Measurements from ENCODE around the gene SH3TC1.

The SH3TC1 gene

DNA sequence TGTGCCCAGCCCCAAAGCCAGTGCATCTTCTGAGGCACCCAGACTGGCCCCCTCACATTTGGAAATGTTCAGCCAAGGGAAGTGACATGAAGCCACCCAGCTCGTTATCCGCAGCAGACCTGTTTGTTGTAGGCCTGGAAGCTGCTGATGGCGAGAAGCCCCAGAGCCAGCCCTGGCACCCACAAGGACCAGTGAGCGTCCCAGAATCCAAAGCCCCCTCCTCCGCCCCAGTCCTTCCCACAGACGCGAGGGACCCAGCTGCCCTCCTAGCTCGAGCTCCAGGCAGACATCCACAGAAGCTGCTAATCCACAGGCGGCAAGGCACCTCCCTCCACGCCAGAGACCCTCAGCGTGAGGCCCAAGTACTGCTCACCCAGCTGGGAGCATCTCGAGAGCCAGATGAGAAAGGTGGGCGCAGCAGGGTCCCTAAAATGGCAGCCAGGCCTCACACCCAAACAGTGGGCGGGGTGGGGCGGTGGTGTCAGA, 47.9 kb upstream of the SH3TC1 start:
- Histone ChIP-seq H3K9me2 (replicated peaks; ENCODE audit: insufficient read depth, low read length) (no peaks in the 10 kb centered on the region), H3K4me2 (ENCODE audit: low read depth, low read length, poor library complexity, severe bottlenecking) (no peak overlapping the region), H3K36me3 (ENCODE audit: low read length) (no peaks in the 10 kb centered on the region), H3K79me2 (ENCODE audit: insufficient read depth, low read length) (no peaks in the 10 kb centered on the region), H3K9me3 (ENCODE audit: insufficient read depth, low read length) (no peaks in the 10 kb centered on the region), H3K9ac (ENCODE audit: low read length) (no peak overlapping the region), H3K4me3 (ENCODE audit: insufficient read depth, low read length, poor library complexity, severe bottlenecking) (no peak overlapping the region), H3K27me3 (ENCODE audit: low read length) (no peaks in the 10 kb centered on the region), H2AFZ (ENCODE audit: low read depth, low read length, severe bottlenecking) (no peak overlapping the region), H3F3A (ENCODE audit: insufficient read depth) (no peaks in the 10 kb centered on the region), H3K27ac (ENCODE audit: low read depth, low read length) (no peak overlapping the region), H4K20me1 (ENCODE audit: low read depth, low read length) (no peaks in the 10 kb centered on the region)
- TF ChIP-seq EZH2phosphoT487 (conservative IDR thresholded peaks at IDR 0.05; ENCODE audit: low read length) = no peak
- TF ChIP-seq, protein P1, sequence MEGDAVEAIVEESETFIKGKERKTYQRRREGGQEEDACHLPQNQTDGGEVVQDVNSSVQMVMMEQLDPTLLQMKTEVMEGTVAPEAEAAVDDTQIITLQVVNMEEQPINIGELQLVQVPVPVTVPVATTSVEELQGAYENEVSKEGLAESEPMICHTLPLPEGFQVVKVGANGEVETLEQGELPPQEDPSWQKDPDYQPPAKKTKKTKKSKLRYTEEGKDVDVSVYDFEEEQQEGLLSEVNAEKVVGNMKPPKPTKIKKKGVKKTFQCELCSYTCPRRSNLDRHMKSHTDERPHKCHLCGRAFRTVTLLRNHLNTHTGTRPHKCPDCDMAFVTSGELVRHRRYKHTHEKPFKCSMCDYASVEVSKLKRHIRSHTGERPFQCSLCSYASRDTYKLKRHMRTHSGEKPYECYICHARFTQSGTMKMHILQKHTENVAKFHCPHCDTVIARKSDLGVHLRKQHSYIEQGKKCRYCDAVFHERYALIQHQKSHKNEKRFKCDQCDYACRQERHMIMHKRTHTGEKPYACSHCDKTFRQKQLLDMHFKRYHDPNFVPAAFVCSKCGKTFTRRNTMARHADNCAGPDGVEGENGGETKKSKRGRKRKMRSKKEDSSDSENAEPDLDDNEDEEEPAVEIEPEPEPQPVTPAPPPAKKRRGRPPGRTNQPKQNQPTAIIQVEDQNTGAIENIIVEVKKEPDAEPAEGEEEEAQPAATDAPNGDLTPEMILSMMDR (IDR thresholded peaks at IDR 0.05; ENCODE audit: insufficient read depth, low read length, poor library complexity, severe bottlenecking) = no peak

DNA sequence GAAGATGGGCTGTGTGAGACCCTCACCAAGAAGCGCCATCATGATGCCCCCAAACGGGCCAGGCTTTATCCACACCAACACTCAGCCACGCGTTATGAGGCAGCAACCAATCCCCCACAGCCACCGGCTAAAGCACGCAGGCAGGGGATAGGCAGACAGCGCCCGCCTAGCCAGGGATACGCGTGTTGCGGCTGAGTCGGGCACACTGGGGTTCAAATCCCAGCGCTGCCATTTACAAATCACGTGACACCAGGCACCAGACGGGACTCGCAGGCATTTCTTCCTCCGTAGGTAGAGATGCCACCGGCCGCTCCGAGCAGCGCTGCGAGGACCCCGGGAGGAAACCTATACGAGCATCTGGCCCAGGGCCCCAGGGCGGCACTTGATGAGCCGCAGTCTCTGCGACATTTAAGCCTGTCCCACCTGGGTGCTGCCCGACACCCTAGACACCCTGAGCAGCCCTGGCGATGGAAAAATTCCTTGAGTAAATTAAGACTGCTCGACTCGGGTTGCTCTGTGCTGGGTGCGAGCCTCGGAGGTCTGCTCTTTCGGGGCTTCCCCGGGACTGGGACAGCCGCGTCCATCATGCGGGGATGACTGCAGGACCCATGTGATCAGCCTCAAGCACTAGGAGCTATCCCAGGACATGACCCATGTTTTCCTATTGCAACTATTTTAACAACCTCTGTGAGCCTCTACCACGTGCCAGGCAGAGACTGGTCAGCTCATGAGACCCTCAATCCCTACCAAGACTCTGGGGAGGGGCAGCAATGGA, 46.8 kb upstream of the SH3TC1 start:
- H3K9ac ChIP-seq (ENCODE audit: low read length) = no peak overlapping the region
- no peak overlapping the region for H2AFZ ChIP-seq (ENCODE audit: low read depth, low read length, severe bottlenecking)
- H3K4me2 ChIP-seq (ENCODE audit: low read depth, low read length, poor library complexity, severe bottlenecking) = no peak overlapping the region
- no peaks in the 10 kb centered on the region for H3K79me2 ChIP-seq (ENCODE audit: insufficient read depth, low read length)
- H3K9me3 ChIP-seq (ENCODE audit: insufficient read depth, low read length) = no peaks in the 10 kb centered on the region
- no peaks in the 10 kb centered on the region for H4K20me1 ChIP-seq (ENCODE audit: low read depth, low read length)
- no peak overlapping the region for H3K4me3 ChIP-seq (ENCODE audit: insufficient read depth, low read length, poor library complexity, severe bottlenecking)
- H3F3A ChIP-seq (ENCODE audit: insufficient read depth) = no peaks in the 10 kb centered on the region
- no peaks in the 10 kb centered on the region for H3K9me2 ChIP-seq (replicated peaks; ENCODE audit: insufficient read depth, low read length)
- TF ChIP-seq EZH2phosphoT487 (conservative IDR thresholded peaks at IDR 0.05; ENCODE audit: low read length) = no peak
- TF ChIP-seq, protein P1 (IDR thresholded peaks at IDR 0.05; ENCODE audit: insufficient read depth, low read length, poor library complexity, severe bottlenecking) = no peak
- no peaks in the 10 kb centered on the region for H3K36me3 ChIP-seq (ENCODE audit: low read length)
- no peaks in the 10 kb centered on the region for H3K27me3 ChIP-seq (ENCODE audit: low read length)
- no peak overlapping the region for H3K27ac ChIP-seq (ENCODE audit: low read depth, low read length)

GRCh38 chr4:8152865-8153257, 46.2 kb upstream of the SH3TC1 start:
- no peaks in the 10 kb centered on the region for H3F3A ChIP-seq (ENCODE audit: insufficient read depth)

GRCh38 chr4:8153441-8153840, 45.6 kb upstream of the SH3TC1 start:
- no peak overlapping the region for H2AFZ ChIP-seq (ENCODE audit: low read depth, low read length, severe bottlenecking)
- H4K20me1 ChIP-seq (ENCODE audit: low read depth, low read length) = no peaks in the 10 kb centered on the region
- no peaks in the 10 kb centered on the region for H3F3A ChIP-seq (ENCODE audit: insufficient read depth)
- H3K4me3 ChIP-seq (ENCODE audit: insufficient read depth, low read length, poor library complexity, severe bottlenecking) = no peak overlapping the region
- H3K27ac ChIP-seq (ENCODE audit: low read depth, low read length) = no peak overlapping the region
- H3K27me3 ChIP-seq (ENCODE audit: low read length) = no peaks in the 10 kb centered on the region
- H3K9ac ChIP-seq (ENCODE audit: low read length) = no peak overlapping the region
- no peaks in the 10 kb centered on the region for H3K9me3 ChIP-seq (ENCODE audit: insufficient read depth, low read length)
- no peaks in the 10 kb centered on the region for H3K9me2 ChIP-seq (replicated peaks; ENCODE audit: insufficient read depth, low read length)
- TF ChIP-seq EZH2phosphoT487 (conservative IDR thresholded peaks at IDR 0.05; ENCODE audit: low read length) = no peak
- TF ChIP-seq, protein P1 (IDR thresholded peaks at IDR 0.05; ENCODE audit: insufficient read depth, low read length, poor library complexity, severe bottlenecking) = no peak
- H3K36me3 ChIP-seq (ENCODE audit: low read length) = no peaks in the 10 kb centered on the region
- H3K4me2 ChIP-seq (ENCODE audit: low read depth, low read length, poor library complexity, severe bottlenecking) = no peak overlapping the region
- no peaks in the 10 kb centered on the region for H3K79me2 ChIP-seq (ENCODE audit: insufficient read depth, low read length)

More at GRCh38 chr4:8152865-8153257, 46.2 kb upstream of the SH3TC1 start:
- no peak overlapping the region for H2AFZ ChIP-seq (ENCODE audit: low read depth, low read length, severe bottlenecking)
- H3K9me3 ChIP-seq (ENCODE audit: insufficient read depth, low read length) = no peaks in the 10 kb centered on the region
- H3K9me2 ChIP-seq (replicated peaks; ENCODE audit: insufficient read depth, low read length) = no peaks in the 10 kb centered on the region
- H3K27ac ChIP-seq (ENCODE audit: low read depth, low read length) = no peak overlapping the region
- H3K27me3 ChIP-seq (ENCODE audit: low read length) = no peaks in the 10 kb centered on the region
- no peak overlapping the region for H3K4me2 ChIP-seq (ENCODE audit: low read depth, low read length, poor library complexity, severe bottlenecking)
- TF ChIP-seq EZH2phosphoT487 (conservative IDR thresholded peaks at IDR 0.05; ENCODE audit: low read length) = no peak
- H3K9ac ChIP-seq (ENCODE audit: low read length) = no peak overlapping the region
- H4K20me1 ChIP-seq (ENCODE audit: low read depth, low read length) = no peaks in the 10 kb centered on the region
- no peaks in the 10 kb centered on the region for H3K36me3 ChIP-seq (ENCODE audit: low read length)
- H3K79me2 ChIP-seq (ENCODE audit: insufficient read depth, low read length) = no peaks in the 10 kb centered on the region
- no peak overlapping the region for H3K4me3 ChIP-seq (ENCODE audit: insufficient read depth, low read length, poor library complexity, severe bottlenecking)

Data from SU-DHL-6 (cell line).